ENCODE results near the gene ADAM33. TPM values are rescaled to one million over a fixed set of nuclear protein-coding genes. Genes with fewer than 3 reads are reported as not detected.

The ADAM33 gene
- total and polyA plus RNA-seq, 2 experiments from 2014 or later = 2.8 to 6.0 TPM

DNA sequence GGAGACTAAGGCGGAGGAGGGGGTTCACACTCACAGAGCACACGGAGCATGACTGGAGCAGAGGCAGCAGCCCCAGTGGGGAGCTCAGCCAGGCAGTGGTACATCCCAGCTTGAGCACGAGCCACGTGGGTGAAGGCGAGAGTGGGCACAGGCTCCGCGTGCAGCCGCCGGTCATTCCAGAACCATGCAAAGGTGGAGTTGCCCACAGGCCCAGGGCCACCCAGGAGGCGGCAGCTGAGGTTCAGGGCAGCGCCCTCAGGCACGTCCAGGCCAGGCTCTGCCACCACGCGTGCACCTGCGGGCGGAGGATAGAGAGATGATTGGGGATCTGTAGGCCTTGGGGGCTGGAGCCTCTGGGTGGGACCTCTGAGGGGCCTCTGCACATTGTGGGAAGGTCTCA, 9.5 kb upstream of the ADAM33 start:
- H3K36me3 Mint-ChIP-seq (ENCODE audit: low read depth) = no peaks in the 10 kb centered on the region; the same call in 2 of the 3 replicates
- H2AFZ ChIP-seq = no peak overlapping the region
- DNase-seq (ENCODE audit: low spot score) (no peak), ATAC-seq (no peak)
- H3K27me3 Mint-ChIP-seq (ENCODE audit: insufficient read depth, low read depth, poor library complexity) = peaks cover 18% of the 10 kb centered on the region
- no peaks in the 10 kb centered on the region for H4K20me1 ChIP-seq (replicated peaks; ENCODE audit: insufficient read depth)
- H3K27ac ChIP-seq (ENCODE audit: low read depth) = no peak overlapping the region
- peaks cover 11% of the 10 kb centered on the region; the same call in 1 of the 2 replicates for H3K4me1 ChIP-seq (ENCODE audit: insufficient read depth)
- peaks cover 2% of the 10 kb centered on the region; the same call in 1 of the 3 replicates for H3K9me3 Mint-ChIP-seq
- H3K4me3 ChIP-seq = no peak overlapping the region
- no peaks in the 10 kb centered on the region for H3K27me3 ChIP-seq (ENCODE audit: insufficient read depth)
- 0 out of 2 replicates have a peak, but pooled peaks cover 3% of the 10 kb centered on the region for H3K9me2 ChIP-seq (ENCODE audit: insufficient read depth)
- H3F3A ChIP-seq (replicated peaks; ENCODE audit: low read depth) = no peaks in the 10 kb centered on the region
- H3K79me2 ChIP-seq (replicated peaks; ENCODE audit: insufficient read depth) = no peaks in the 10 kb centered on the region
- peaks cover 7% of the 10 kb centered on the region for H3K4me1 Mint-ChIP-seq
- H3K36me3 ChIP-seq (ENCODE audit: insufficient read depth) = no peaks in the 10 kb centered on the region
- H3K4me3 Mint-ChIP-seq = no peak overlapping the region
- H3K4me2 ChIP-seq = no peak overlapping the region
- H3K27ac Mint-ChIP-seq = no peak overlapping the region
- no peak for TF ChIP-seq ZNF331 (CRISPR knock-in tag; IDR thresholded peaks at IDR 0.05; ENCODE audit: low read depth)
- no peak for TF ChIP-seq EZH2 (IDR thresholded peaks at IDR 0.05; ENCODE audit: low read depth, unreplicated experiment)
- no peak for TF ChIP-seq ZNF114 (CRISPR knock-in tag; IDR thresholded peaks at IDR 0.05)
- no peak for TF ChIP-seq STAT1 (IDR thresholded peaks at IDR 0.05; ENCODE audit: unreplicated experiment)

DNA sequence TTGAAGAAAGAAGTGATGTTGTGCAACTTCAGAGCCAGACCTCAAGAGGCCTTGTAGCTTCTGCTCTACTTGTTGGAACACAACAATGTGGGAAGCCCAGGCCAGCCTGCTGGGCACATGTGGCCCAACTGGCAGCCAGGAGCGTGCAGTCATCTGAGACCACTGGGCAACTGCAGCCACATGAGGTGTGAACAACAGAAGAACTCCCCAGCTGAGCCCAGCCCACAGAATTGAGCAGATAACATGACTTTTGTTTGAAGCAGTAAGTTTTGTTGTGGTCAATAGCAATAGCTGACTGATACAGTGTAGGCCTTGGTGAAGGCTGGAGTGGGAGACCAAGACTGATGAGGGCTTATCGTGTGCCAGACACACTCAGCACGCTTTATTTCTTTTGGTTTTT, 8.6 kb upstream of the ADAM33 start:
- H3K9me3 Mint-ChIP-seq = no peaks in the 10 kb centered on the region; the same call in 2 of the 3 replicates
- Histone ChIP-seq H3K36me3 (ENCODE audit: insufficient read depth) (no peaks in the 10 kb centered on the region), H2AFZ (no peak overlapping the region), H3K79me2 (replicated peaks; ENCODE audit: insufficient read depth) (no peaks in the 10 kb centered on the region), H3K27ac (ENCODE audit: low read depth) (no peak overlapping the region), H4K20me1 (replicated peaks; ENCODE audit: insufficient read depth) (no peaks in the 10 kb centered on the region), H3K4me3 (no peak overlapping the region), H3K4me1 (ENCODE audit: insufficient read depth) (peaks cover 12% of the 10 kb centered on the region; the same call in 1 of the 2 replicates), H3K9me2 (ENCODE audit: insufficient read depth) (0 out of 2 replicates have a peak, but pooled peaks cover 3% of the 10 kb centered on the region), H3K27me3 (ENCODE audit: insufficient read depth) (no peaks in the 10 kb centered on the region), H3K4me2 (no peak overlapping the region), H3F3A (replicated peaks; ENCODE audit: low read depth) (no peaks in the 10 kb centered on the region)
- DNase-seq (ENCODE audit: low spot score) (no peak), ATAC-seq (no peak)
- H3K27ac Mint-ChIP-seq = no peak overlapping the region
- H3K27me3 Mint-ChIP-seq (ENCODE audit: insufficient read depth, low read depth, poor library complexity) = peaks cover 18% of the 10 kb centered on the region
- H3K36me3 Mint-ChIP-seq (ENCODE audit: low read depth) = no peaks in the 10 kb centered on the region; the same call in 2 of the 3 replicates
- H3K4me3 Mint-ChIP-seq = no peak overlapping the region
- TF ChIP-seq ZNF331 (CRISPR knock-in tag; IDR thresholded peaks at IDR 0.05; ENCODE audit: low read depth) (0 out of 2 replicates have a peak, but pooled peaks have one; percentile 35), EZH2phosphoT487 (IDR thresholded peaks at IDR 0.05; ENCODE audit: unreplicated experiment) (no peak)
- peaks cover 11% of the 10 kb centered on the region for H3K4me1 Mint-ChIP-seq

DNA sequence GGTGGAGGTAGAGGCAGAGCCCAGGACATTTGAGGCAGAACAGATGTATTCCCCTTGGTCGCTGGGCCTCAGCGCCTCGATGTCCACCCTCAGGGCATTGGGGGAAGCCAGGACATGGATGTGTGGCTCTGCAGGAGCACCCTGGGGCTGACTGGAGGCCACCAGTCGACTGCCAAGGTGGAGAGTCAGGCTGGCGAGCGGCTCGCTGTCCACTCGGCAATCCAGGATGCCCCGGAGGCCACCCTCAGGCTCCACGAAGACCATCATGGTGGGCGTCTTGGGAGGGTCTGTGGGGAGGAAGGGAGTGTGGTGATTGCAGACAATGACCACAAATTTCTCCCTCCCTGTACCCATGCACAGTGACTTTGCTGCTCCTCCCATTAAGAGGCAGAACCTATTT, 8.2 kb upstream of the ADAM33 start:
- Mint-ChIP-seq H3K4me3 (no peak overlapping the region), H3K27ac (no peak overlapping the region), H3K36me3 (ENCODE audit: low read depth) (no peaks in the 10 kb centered on the region; the same call in 2 of the 3 replicates), H3K9me3 (no peaks in the 10 kb centered on the region), H3K27me3 (ENCODE audit: insufficient read depth, low read depth, poor library complexity) (peaks cover 16% of the 10 kb centered on the region), H3K4me1 (peaks cover 14% of the 10 kb centered on the region)
- Histone ChIP-seq H3K79me2 (replicated peaks; ENCODE audit: insufficient read depth) (no peaks in the 10 kb centered on the region), H3K4me1 (ENCODE audit: insufficient read depth) (peaks cover 16% of the 10 kb centered on the region; the same call in 1 of the 2 replicates), H3K9me2 (ENCODE audit: insufficient read depth) (0 out of 2 replicates have a peak, but pooled peaks cover 3% of the 10 kb centered on the region), H3K27me3 (ENCODE audit: insufficient read depth) (no peaks in the 10 kb centered on the region), H4K20me1 (replicated peaks; ENCODE audit: insufficient read depth) (no peaks in the 10 kb centered on the region), H2AFZ (no peak overlapping the region), H3K36me3 (ENCODE audit: insufficient read depth) (no peaks in the 10 kb centered on the region), H3K4me2 (no peak overlapping the region), H3K27ac (ENCODE audit: low read depth) (no peak overlapping the region), H3K4me3 (no peak overlapping the region), H3F3A (replicated peaks; ENCODE audit: low read depth) (no peaks in the 10 kb centered on the region)
- TF ChIP-seq, protein P1, sequence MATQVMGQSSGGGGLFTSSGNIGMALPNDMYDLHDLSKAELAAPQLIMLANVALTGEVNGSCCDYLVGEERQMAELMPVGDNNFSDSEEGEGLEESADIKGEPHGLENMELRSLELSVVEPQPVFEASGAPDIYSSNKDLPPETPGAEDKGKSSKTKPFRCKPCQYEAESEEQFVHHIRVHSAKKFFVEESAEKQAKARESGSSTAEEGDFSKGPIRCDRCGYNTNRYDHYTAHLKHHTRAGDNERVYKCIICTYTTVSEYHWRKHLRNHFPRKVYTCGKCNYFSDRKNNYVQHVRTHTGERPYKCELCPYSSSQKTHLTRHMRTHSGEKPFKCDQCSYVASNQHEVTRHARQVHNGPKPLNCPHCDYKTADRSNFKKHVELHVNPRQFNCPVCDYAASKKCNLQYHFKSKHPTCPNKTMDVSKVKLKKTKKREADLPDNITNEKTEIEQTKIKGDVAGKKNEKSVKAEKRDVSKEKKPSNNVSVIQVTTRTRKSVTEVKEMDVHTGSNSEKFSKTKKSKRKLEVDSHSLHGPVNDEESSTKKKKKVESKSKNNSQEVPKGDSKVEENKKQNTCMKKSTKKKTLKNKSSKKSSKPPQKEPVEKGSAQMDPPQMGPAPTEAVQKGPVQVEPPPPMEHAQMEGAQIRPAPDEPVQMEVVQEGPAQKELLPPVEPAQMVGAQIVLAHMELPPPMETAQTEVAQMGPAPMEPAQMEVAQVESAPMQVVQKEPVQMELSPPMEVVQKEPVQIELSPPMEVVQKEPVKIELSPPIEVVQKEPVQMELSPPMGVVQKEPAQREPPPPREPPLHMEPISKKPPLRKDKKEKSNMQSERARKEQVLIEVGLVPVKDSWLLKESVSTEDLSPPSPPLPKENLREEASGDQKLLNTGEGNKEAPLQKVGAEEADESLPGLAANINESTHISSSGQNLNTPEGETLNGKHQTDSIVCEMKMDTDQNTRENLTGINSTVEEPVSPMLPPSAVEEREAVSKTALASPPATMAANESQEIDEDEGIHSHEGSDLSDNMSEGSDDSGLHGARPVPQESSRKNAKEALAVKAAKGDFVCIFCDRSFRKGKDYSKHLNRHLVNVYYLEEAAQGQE (IDR thresholded peaks at IDR 0.05; ENCODE audit: unreplicated experiment) = no peak
- TF ChIP-seq EZH2 (IDR thresholded peaks at IDR 0.05; ENCODE audit: low read depth, unreplicated experiment) (no peak), EZH2phosphoT487 (IDR thresholded peaks at IDR 0.05; ENCODE audit: unreplicated experiment) (no peak), JUNB (IDR thresholded peaks at IDR 0.05; ENCODE audit: unreplicated experiment) (no peak), STAT1 (IDR thresholded peaks at IDR 0.05; ENCODE audit: unreplicated experiment) (no peak)
- ATAC-seq (no peak), DNase-seq (ENCODE audit: low spot score) (no peak)
